Measurements from ENCODE around the gene HLA-DOA.
A peak's percentile ranks its signal among the peaks of the same experiment; 100 is the strongest.

HLA-DOA gene

GRCh38 chr6:32984622-32985389 is 24.6 kb downstream of the HLA-DOA start:
- H3K4me3 ChIP-seq (ENCODE audit: low read depth, low read length), result no peak overlapping the region
- peak; percentile 88 for DNase-seq (ENCODE audit: low read depth)

GRCh38 chr6:32983964-32984621 is 25.3 kb downstream of the HLA-DOA start:
- TF ChIP-seq, protein P1, sequence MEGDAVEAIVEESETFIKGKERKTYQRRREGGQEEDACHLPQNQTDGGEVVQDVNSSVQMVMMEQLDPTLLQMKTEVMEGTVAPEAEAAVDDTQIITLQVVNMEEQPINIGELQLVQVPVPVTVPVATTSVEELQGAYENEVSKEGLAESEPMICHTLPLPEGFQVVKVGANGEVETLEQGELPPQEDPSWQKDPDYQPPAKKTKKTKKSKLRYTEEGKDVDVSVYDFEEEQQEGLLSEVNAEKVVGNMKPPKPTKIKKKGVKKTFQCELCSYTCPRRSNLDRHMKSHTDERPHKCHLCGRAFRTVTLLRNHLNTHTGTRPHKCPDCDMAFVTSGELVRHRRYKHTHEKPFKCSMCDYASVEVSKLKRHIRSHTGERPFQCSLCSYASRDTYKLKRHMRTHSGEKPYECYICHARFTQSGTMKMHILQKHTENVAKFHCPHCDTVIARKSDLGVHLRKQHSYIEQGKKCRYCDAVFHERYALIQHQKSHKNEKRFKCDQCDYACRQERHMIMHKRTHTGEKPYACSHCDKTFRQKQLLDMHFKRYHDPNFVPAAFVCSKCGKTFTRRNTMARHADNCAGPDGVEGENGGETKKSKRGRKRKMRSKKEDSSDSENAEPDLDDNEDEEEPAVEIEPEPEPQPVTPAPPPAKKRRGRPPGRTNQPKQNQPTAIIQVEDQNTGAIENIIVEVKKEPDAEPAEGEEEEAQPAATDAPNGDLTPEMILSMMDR (conservative IDR thresholded peaks at IDR 0.05; ENCODE audit: low read depth, low read length), result no peak
- H3K4me3 ChIP-seq (ENCODE audit: low read depth, low read length), result no peak overlapping the region
- no peak for DNase-seq (ENCODE audit: low read depth)

More at GRCh38 chr6:32984622-32985389, 24.6 kb downstream of the HLA-DOA start:
- TF ChIP-seq, protein P1 (conservative IDR thresholded peaks at IDR 0.05; ENCODE audit: low read depth, low read length), result peak; percentile 93

DNA sequence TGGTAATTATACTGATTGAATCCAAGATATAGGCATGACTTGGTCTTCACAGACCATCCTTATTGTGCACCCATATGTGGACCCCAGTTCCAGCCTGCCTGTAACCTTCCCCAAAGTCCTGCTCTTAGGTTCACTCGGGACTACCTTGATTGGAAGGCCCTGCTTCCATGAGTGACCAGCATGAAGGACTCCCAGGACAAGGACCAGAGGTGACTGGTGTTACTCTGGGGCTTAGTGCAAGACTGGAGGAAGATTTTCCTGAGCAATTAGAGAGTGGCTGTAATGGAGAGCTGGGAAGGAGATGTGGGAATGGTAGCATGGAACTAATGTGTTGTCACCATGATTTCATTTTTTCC is 25.9 kb downstream of the HLA-DOA start:
- TF ChIP-seq, protein P1 (conservative IDR thresholded peaks at IDR 0.05; ENCODE audit: low read depth, low read length), result no peak
- H3K4me3 ChIP-seq (ENCODE audit: low read depth, low read length), result no peak overlapping the region
- no peak for DNase-seq (ENCODE audit: low read depth)

GRCh38 chr6:32982702-32983492 is 26.5 kb downstream of the HLA-DOA start:
- no peak overlapping the region for H3K4me3 ChIP-seq (ENCODE audit: low read depth, low read length)
- TF ChIP-seq, protein P1 (conservative IDR thresholded peaks at IDR 0.05; ENCODE audit: low read depth, low read length), result no peak
- DNase-seq (ENCODE audit: low read depth), result no peak

GRCh38 chr6:32982084-32982701 is 27.2 kb downstream of the HLA-DOA start:
- H3K4me3 ChIP-seq (ENCODE audit: low read depth, low read length), result no peak overlapping the region
- DNase-seq (ENCODE audit: low read depth), result no peak
- TF ChIP-seq, protein P1 (conservative IDR thresholded peaks at IDR 0.05; ENCODE audit: low read depth, low read length), result no peak

DNA sequence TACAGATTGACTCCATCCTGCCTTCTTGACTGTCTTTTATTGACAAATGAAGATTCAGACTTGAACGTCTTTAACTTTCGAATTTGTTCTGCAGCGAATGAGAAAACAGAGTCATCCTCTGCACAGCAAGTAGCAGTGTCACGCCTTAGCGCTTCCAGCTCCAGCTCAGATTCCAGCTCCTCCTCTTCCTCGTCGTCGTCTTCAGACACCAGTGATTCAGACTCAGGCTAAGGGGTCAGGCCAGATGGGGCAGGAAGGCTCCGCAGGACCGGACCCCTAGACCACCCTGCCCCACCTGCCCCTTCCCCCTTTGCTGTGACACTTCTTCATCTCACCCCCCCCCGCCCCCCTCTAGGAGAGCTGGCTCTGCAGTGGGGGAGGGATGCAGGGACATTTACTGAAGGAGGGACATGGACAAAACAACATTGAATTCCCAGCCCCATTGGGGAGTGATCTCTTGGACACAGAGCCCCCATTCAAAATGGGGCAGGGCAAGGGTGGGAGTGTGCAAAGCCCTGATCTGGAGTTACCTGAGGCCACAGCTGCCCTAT is 28.8 kb downstream of the HLA-DOA start:
- H3K4me3 ChIP-seq (ENCODE audit: low read depth, low read length), result no peak overlapping the region
- TF ChIP-seq, protein P1 (conservative IDR thresholded peaks at IDR 0.05; ENCODE audit: low read depth, low read length), result no peak
- no peak for DNase-seq (ENCODE audit: low read depth)
